Left lung (tissue), 10 donors: ENCODE measurements around the gene SEMA3D. TPM values are rescaled to one million over a fixed set of nuclear protein-coding genes. Genes with fewer than 3 reads are reported as not detected.

Experiments used
- ATAC-seq: fragments of 200-7000 bp; cut with Tn5 transposase; one replicate; pipeline ENCODE4 v1.9.1; 2020; ENCODE audit warnings: moderate library complexity
- DNase-seq, 4 donors: peaks; one replicate each; pipeline ENCODE4 v3.0.0-alpha.2; 2013 to 2020
- H3K27ac ChIP-seq, 2 donors: fragments of 200-600 bp; sonication (generic) in 1 of 2; one replicate each; pipeline versions ENCODE4 v1.5.0 to v1.8.0; 2020 to 2021
- H3K27me3 ChIP-seq, 2 donors: fragments of 200-600 bp; sonication (generic) in 1 of 2; one replicate each; pipeline versions ENCODE4 v1.5.0 to v1.8.0; 2020 to 2021
- H3K36me3 ChIP-seq, 2 donors: fragments of 200-600 bp; sonication (generic) in 1 of 2; one replicate each; pipeline versions ENCODE4 v1.5.0 to v1.8.0; 2020 to 2021
- H3K4me1 ChIP-seq, 2 donors: fragments of 200-600 bp; one replicate each; pipeline ENCODE4 v1.8.0; 2021
- H3K4me3 ChIP-seq, 2 donors: fragments of 200-600 bp; sonication (generic) in 1 of 2; one replicate each; pipeline versions ENCODE4 v1.5.0 to v1.8.0; 2020 to 2021; ENCODE audit warnings: mild to moderate bottlenecking in 1 of 2
- H3K9me3 ChIP-seq, 2 donors: fragments of 200-600 bp; sonication (generic) in 1 of 2; one replicate each; pipeline versions ENCODE4 v1.5.0 to v1.8.0; 2020 to 2021
- intact Hi-C, 2 donors: fragments of 100-400 bp; cut with DNase I; formaldehyde crosslinking; loops; one replicate each; pipeline versions ENCODE4 v1.11.2 to v1.14.2; 2022
- polyA plus RNA-seq, 6 donors: library from polyadenylated mRNA; unstranded; fragments of 120-200 nt; gene quantifications; one replicate each; pipeline ENCODE4 v1.2.1, GENCODE V29; 2013; ENCODE audit not compliant: insufficient read length in 6 of 6
- total RNA-seq, 2 donors: library from RNA; stranded (reverse); fragmentation: NEBNext Ultra II Directional; extraction: Animal tissue kit (Norgen Biotek cat#: 25700); gene quantifications; one replicate each; pipeline ENCODE4 v1.2.1, GENCODE V29; 2021
- TF ChIP-seq, protein P1 (sequence below), 2 donors: fragments of 200-600 bp; sonication (generic) in 1 of 2; IDR thresholded peaks; one replicate each; pipeline versions ENCODE4 v1.5.0 to v1.8.0; 2021; ENCODE audit warnings: antibody characterized with exemption in 2 of 2
- donor health status: DM: no; HTN: yes; CAD: no.
- donor health status: DM: no; HTN: no; CAD: no.

SEMA3D gene
- total and polyA plus RNA-seq, 8 donors = 5.5 to 68.5 (median 46.3) TPM

DNA sequence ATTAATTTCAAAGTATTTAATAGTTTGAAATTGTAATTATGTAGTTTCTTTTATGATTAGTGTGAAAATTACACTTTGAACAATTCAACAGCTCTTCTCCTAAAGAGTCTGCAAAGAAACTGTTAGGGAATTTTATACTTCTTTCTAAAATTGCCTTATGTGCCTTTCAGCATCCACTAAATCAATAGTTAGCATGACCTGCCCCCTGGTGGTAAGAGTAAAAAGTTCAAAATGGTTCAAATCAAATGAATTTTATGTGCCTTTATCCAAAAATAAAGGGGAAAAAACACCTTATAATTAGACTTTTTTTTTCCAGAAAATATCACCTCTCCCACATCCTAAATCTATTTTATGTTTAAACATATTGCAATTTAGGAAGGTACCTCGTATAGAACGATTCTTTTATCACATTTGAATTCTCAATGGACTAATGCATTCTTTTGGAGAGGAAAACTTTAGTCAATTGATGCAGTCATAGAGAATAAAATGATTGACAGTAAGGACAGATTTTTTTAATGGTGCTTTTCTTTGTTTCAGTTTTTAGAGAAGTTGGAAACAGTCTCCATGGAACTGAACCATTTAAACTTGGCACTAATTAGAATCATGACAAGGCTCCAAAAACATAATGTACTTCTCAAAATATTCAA, 163.7 kb downstream of the SEMA3D start:
- H3K4me3 ChIP-seq = no peak overlapping the region
- H3K27ac ChIP-seq = no peak overlapping the region
- H3K27me3 ChIP-seq = no peaks in the 10 kb centered on the region
- TF ChIP-seq, protein P1, sequence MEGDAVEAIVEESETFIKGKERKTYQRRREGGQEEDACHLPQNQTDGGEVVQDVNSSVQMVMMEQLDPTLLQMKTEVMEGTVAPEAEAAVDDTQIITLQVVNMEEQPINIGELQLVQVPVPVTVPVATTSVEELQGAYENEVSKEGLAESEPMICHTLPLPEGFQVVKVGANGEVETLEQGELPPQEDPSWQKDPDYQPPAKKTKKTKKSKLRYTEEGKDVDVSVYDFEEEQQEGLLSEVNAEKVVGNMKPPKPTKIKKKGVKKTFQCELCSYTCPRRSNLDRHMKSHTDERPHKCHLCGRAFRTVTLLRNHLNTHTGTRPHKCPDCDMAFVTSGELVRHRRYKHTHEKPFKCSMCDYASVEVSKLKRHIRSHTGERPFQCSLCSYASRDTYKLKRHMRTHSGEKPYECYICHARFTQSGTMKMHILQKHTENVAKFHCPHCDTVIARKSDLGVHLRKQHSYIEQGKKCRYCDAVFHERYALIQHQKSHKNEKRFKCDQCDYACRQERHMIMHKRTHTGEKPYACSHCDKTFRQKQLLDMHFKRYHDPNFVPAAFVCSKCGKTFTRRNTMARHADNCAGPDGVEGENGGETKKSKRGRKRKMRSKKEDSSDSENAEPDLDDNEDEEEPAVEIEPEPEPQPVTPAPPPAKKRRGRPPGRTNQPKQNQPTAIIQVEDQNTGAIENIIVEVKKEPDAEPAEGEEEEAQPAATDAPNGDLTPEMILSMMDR (IDR thresholded peaks at IDR 0.05) = peak; percentile 45 to 71
- H3K9me3 ChIP-seq = no peaks in the 10 kb centered on the region
- DNase-seq = peak in 2 of 4 donors; percentile 43 to 65
- ATAC-seq = peak; percentile 53
- intact Hi-C loops = loop anchor here in 1 of 2 donors (10.0 kb wide), 1 partner anchor 1048 kb away; no protein-coding TSS in a partner anchor
- H3K4me1 ChIP-seq = no peaks in the 10 kb centered on the region
- H3K36me3 ChIP-seq = no peaks in the 10 kb centered on the region

DNA sequence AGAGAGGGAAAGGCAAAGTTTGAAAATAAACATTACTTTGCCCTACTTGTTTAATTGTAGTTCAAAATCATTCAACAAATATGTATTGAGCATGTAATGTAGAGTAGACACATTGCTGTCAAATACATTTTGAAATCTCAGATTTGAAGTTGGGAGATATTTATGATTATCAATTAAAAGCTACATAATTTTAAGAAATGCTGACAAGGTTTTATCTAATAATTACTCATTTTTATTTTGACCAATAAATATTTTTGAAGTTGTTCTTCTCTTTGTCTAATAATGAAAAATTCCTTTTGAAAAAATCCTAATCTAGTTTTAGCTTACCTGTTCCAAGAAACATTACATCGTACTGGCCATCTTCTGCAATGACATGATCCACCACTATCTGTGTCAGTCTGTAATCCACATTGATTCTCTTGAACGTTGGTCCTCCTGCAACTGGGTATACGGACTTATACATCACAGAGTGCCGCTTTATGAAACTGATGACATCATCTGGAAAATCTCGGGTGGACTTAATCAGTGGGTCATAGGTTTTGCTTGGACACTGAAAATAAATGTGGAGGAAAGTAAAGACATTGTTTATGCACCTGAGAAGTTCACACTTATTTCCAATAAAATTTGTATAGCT, 164.7 kb downstream of the SEMA3D start:
- Histone ChIP-seq H3K36me3 (no peaks in the 10 kb centered on the region), H3K27ac (no peak overlapping the region), H3K4me1 (no peaks in the 10 kb centered on the region), H3K27me3 (no peaks in the 10 kb centered on the region), H3K9me3 (no peaks in the 10 kb centered on the region), H3K4me3 (no peak overlapping the region)
- intact Hi-C loops = loop anchor here in 1 of 2 donors (10.0 kb wide), 1 partner anchor 1047 kb away; no protein-coding TSS in a partner anchor
- TF ChIP-seq, protein P1 (IDR thresholded peaks at IDR 0.05) = no peak
- DNase-seq = no peak
- ATAC-seq = no peak

DNA sequence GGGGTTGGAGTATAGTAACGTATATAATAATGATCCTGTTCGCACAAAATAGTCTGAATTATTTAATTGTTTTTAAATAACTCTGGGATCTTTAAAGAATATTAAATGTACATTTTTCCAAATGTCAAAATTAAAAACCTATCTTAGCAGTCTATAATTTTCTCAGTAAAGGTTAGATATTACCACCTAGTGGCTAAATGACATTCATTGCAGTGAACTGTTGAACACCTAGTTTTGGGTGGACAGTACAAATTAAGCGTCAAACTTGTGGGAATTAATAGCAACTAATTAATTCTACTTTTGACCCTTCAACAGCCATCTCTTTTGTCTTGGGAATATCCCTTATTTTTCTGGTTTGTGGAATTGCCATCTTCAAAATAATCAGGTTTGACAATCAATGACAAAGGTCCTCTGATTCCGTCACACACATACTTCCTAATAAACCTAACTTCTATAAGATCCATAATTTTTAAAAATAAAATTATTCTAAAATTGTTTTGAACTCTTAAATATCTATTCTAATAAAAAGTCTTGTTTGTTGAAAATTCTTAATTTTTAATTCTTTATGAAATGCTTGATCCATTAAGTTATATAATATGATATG, 165.7 kb downstream of the SEMA3D start:
- Histone ChIP-seq H3K9me3 (no peaks in the 10 kb centered on the region), H3K27ac (no peak overlapping the region), H3K4me1 (no peaks in the 10 kb centered on the region), H3K36me3 (no peaks in the 10 kb centered on the region), H3K27me3 (no peaks in the 10 kb centered on the region), H3K4me3 (no peak overlapping the region)
- intact Hi-C loops = loop anchor here in 1 of 2 donors (10.0 kb wide), 1 partner anchor 1046 kb away; no protein-coding TSS in a partner anchor
- ATAC-seq = no peak
- TF ChIP-seq, protein P1 (IDR thresholded peaks at IDR 0.05) = peak in 1 of 2 donors; percentile 21
- DNase-seq = no peak

DNA sequence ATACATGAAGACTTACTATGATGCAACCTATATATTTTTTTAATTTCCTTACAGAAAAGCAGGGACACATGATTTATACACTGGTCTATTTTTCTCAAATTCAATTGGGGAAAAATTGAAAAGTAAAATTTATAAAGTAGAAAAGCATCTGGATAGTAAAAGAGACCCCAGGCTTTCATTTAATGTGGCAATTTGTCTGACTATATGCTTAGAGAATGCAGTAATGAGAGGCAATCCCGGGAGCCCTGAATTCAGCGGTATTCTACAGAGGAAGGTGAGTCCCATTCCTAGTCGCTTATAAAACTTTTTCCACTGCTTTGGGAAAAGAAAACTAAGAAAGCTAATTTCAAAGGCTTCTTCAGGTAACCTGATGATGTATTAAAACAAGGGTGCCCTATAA, 167.1 kb downstream of the SEMA3D start:
- Histone ChIP-seq H3K27ac (no peak overlapping the region), H3K9me3 (no peaks in the 10 kb centered on the region), H3K27me3 (no peaks in the 10 kb centered on the region), H3K4me1 (no peaks in the 10 kb centered on the region), H3K36me3 (no peaks in the 10 kb centered on the region), H3K4me3 (no peak overlapping the region)
- TF ChIP-seq, protein P1 (IDR thresholded peaks at IDR 0.05) = no peak
- DNase-seq (no peak), ATAC-seq (no peak)
- intact Hi-C loops = loop anchor here in 1 of 2 donors (10.0 kb wide), 1 partner anchor 1045 kb away; no protein-coding TSS in a partner anchor

DNA sequence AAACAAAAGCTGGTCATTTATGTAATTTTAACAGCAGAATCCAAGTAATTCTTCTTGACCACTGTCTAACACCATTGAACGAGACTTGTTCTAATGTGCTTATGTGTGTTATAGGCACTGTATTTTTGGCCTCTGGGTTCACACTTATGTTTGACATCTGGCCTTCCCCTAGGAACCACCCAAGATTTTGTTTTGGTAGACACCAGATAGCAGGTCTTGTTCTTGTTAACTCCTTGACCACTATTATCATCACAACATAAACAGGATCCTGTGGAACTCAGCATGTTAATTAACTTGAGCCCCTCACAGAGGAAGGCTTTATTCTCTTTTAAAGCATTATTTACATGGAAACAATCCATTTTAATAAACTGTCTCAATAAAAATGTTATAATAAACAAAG, 167.7 kb downstream of the SEMA3D start:
- Histone ChIP-seq H3K36me3 (no peaks in the 10 kb centered on the region), H3K4me1 (no peaks in the 10 kb centered on the region), H3K27ac (no peak overlapping the region), H3K27me3 (no peaks in the 10 kb centered on the region), H3K4me3 (no peak overlapping the region), H3K9me3 (no peaks in the 10 kb centered on the region)
- TF ChIP-seq, protein P1 (IDR thresholded peaks at IDR 0.05) = no peak
- no peak for ATAC-seq
- DNase-seq = no peak
- intact Hi-C loops = no loop called here
